ENCODE results near the gene FLII. TPM values are rescaled to one million over a fixed set of nuclear protein-coding genes. Genes with fewer than 3 reads are reported as not detected.

Gene FLII
- total RNA-seq, 1 experiment from 2014 or later = 298 TPM

- Histone ChIP-seq H3K18ac (ENCODE audit: insufficient read length, low read depth, low read length) (no peak overlapping the region), H2BK15ac (ENCODE audit: low read depth, low read length) (no peak overlapping the region), H3K79me2 (ENCODE audit: insufficient read depth, low read length) (peaks cover 10% of the 10 kb centered on the region; the same call in 1 of the 2 replicates), H3K14ac (ENCODE audit: insufficient read depth, low read length) (no peak overlapping the region), H3K4me2 (ENCODE audit: insufficient read depth, insufficient read length, low read length) (no peak overlapping the region), H4K5ac (ENCODE audit: insufficient read length, low read depth, low read length) (no peak overlapping the region), H3K23me2 (ENCODE audit: insufficient read length, low read depth, low read length, poor library complexity, severe bottlenecking) (no peaks in the 10 kb centered on the region), H4K20me1 (ENCODE audit: control insufficient read depth, insufficient read depth, insufficient read length) (no peaks in the 10 kb centered on the region), H3K79me1 (ENCODE audit: insufficient read depth, low read depth, low read length, poor library complexity, severe bottlenecking) (peaks cover 13% of the 10 kb centered on the region), H3K4ac (ENCODE audit: low read depth, low read length) (no peak overlapping the region), H2AK5ac (ENCODE audit: insufficient read length, low read length) (no peak overlapping the region), H3K27me3 (ENCODE audit: insufficient read depth, low read length) (no peaks in the 10 kb centered on the region), H2AFZ (ENCODE audit: low read length) (no peak overlapping the region), H2BK12ac (ENCODE audit: insufficient read length, low read depth, low read length) (no peak overlapping the region), H2BK20ac (ENCODE audit: low read depth, low read length, poor library complexity, severe bottlenecking) (no peak overlapping the region), H3K9me3 (ENCODE audit: control insufficient read depth, low read depth, low read length) (no peaks in the 10 kb centered on the region), H3K27ac (ENCODE audit: insufficient read length, low read depth, low read length) (no peak overlapping the region), H2BK120ac (ENCODE audit: low read depth, low read length, poor library complexity, severe bottlenecking) (no peak overlapping the region), H3K56ac (ENCODE audit: insufficient read length, low read depth, low read length) (no peak overlapping the region), H3K23ac (ENCODE audit: insufficient read length, low read depth, low read length) (no peak overlapping the region), H4K91ac (ENCODE audit: insufficient read length, low read depth, low read length) (no peak overlapping the region), H3K9ac (ENCODE audit: extremely low read depth, insufficient read length, low read length) (no peak overlapping the region), H2BK5ac (ENCODE audit: insufficient read length, low read length) (no peak overlapping the region), H4K8ac (replicated peaks; ENCODE audit: insufficient read length, low read depth, low read length) (no peak overlapping the region), H3K4me1 (ENCODE audit: insufficient read depth, low read length) (no peaks in the 10 kb centered on the region; the same call in 1 of the 2 replicates), H3T11ph (ENCODE audit: low read length) (no peak overlapping the region)
- no peak for DNase-seq
- Mint-ChIP-seq H3K4me3 (no peak overlapping the region), H3K27ac (no peak overlapping the region), H3K27me3 (ENCODE audit: low read depth) (no peaks in the 10 kb centered on the region), H3K4me1 (peaks cover 15 to 20% of the 10 kb centered on the region in 2 experiments), H3K9me3 (no peaks in the 10 kb centered on the region), H3K36me3 (ENCODE audit: insufficient read depth in 1 of 3, low read depth in 3 of 3) (peaks cover 23 to 68% (median 51%) of the 10 kb centered on the region in 3 experiments)
- WGBS (ENCODE audit: extremely low coverage, insufficient read length, low lambda C conversion rate) = no CpG with 5 or more reads among the region's 3 CpGs
- TF ChIP-seq CTCF (conservative IDR thresholded peaks at IDR 0.05) = no peak
These were observed 60.9 kb downstream of the FLII start for GRCh38 chr17:18197535-18198194.
